GM18907 (cell line): Measurements from ENCODE around the gene DET1.
"Not testable (repeated sequence)": the region's sequence is repeated elsewhere in the genome, so short reads cannot be mapped to it uniquely, and the experiment has no call there.

Experiments used
- ATAC-seq: cut with Tn5 transposase; IDR thresholded peaks from one replicate; pipeline ENCODE4 v1.9.1; 2021; ENCODE audit warnings: mild to moderate bottlenecking, moderate library complexity; ENCODE audit not compliant: unreplicated experiment

DET1 gene

DNA sequence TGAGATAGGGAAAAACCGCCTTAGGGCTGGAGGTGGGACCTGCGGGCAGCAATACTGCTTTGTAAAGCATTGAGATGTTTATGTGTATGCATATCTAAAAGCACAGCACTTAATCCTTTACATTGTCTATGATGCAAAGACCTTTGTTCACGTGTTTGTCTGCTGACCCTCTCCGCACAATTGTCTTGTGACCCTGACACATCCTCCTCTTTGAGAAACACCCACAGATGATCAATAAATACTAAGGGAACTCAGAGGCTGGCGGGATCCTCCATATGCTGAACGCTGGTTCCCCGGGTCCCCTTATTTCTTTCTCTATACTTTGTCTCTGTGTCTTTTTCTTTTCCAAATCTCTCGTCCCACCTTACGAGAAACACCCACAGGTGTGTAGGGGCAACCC, 5.4 kb downstream of the DET1 start:
- not testable (repeated sequence) for ATAC-seq

GRCh38 chr15:88540350-88540749, 6.1 kb downstream of the DET1 start:
- not testable (repeated sequence) for ATAC-seq

- no peak for ATAC-seq
Measured at GRCh38 chr15:88539441-88539840, 7.0 kb downstream of the DET1 start.

GRCh38 chr15:88538972-88539371, 7.5 kb downstream of the DET1 start:
- no peak for ATAC-seq

GRCh38 chr15:88537591-88538317, 8.7 kb downstream of the DET1 start:
- ATAC-seq: no peak

DNA sequence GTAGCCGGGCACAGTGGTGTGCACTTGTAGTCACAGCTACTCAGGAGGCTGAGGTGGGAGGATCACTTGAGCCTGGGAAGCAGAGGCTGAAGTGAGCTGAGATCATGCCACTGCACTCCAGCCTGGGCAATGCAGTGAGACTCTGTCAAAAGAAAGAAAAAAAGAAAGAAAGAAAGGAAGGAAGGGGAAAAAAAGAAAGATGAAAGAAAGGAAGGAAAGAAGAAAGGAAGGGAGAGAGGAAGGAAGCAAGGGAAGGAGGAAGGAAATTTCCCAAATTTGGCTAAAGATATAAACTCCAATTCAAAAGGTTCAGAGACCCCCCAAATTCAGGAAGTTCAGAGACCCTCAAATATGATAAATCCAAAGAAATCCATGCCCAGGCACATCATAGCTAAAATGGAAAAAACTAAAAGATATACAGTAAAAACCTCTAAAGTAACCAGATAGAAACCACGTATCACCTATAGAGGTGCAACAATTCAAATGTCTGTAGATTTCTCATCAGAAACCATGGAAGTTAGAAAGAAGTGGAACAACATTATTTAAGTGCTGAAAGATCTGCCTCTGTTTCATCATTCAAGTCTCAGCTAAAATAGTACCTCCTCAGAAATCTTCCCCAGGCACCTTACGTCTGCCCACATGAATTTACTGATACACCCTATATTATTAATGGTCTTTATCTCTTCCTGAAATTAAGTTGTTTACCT, 10.7 kb downstream of the DET1 start:
- no peak for ATAC-seq

DNA sequence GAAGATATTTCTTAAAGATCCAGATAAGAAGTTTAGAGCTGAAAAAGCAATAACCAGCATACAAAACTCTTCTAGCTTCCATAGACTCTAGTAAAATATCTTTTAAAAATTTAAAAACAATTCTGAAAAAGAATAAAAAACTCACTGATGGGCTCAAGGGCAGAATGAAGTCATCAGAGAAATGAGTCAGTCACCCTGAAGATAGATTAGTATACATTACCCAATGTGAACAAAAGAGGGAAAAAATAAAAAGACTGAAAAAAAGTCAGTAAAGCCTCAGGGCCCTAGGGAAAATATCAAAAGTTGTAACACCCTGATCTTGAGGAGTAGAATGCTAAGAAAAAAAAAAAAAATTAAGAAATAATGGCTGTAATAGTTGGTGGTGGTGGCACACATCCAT, 11.4 kb downstream of the DET1 start:
- ATAC-seq: no peak

- no peak for ATAC-seq
Measured at GRCh38 chr15:88533376-88533775, 13.1 kb downstream of the DET1 start.

DNA sequence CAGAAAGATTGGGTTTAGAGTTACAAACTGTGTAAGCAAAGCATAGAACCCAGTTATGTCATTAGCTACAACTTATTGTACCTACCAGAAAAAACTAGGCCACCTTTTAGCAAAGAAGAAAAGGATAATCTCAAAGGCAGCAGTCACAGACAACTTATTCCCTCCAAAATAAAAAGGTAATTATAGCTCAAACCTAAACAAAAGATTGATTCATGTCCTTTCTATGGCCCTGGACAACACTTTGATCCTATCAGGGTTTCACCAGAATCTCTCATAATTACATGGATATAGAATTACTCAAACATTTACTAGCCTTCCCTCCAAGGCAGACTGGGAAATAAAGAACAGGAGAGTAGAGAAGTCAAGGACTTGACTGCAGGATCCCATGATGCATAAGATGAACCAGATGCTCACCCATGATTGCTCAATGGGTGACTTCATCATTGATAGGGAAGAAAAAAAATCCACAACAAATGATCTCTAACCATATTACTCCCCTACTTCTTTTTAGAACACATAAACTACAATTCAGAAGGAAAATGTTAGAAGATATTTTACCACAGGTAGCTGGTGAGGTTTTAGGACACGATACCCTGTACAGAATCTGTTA, 17.4 kb downstream of the DET1 start:
- ATAC-seq: no peak

DNA sequence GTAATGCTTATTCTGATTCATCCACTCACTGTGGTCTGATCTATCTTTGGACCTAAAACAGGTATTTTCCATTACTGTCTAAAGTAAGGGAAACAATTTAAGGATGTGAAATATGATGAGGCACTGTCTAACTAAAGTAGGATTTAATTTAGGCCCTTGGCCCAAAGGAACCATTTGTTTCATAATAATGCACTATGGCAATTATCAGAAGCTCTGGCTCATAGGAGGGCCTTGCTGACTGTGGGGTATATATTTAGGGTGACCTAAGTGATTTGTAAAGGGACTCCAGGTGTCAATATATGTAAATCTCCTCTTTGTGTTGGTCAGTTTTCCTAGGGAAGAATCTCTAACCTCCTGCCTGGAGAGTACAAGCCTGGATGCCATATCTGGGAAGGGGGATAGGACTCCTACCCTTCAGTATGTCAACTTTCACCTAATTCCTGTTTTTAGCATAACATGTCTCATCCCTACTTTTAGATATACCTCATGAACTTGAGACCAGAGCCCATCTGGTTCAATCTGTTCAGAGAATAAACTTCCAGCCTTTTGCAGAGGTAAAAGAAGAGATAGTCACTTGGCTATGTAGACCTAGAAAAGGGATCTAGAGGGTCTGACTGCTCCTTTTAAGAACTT, 20.1 kb downstream of the DET1 start:
- no peak for ATAC-seq

GRCh38 chr15:88525418-88525817, 21.1 kb downstream of the DET1 start:
- no peak for ATAC-seq

DNA sequence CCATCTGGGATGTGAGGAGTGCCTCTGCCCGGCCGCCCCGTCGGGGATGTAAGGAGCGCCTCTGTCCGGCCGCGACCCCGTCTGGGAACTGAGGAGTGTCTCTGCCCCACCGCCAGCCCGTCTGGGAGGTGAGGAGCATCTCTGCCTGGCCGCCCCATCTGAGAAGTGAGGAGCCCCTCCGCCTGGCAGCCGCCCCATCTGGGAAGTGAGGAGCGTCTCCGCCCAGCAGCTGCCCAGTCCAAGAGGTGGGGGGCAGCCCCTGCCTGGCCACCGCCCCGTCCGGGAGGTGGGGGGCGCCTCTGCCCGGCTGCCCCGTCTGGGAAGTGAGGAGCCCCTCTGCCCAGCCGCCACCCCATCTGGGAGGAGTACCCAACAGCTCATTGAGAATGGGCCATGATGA, 22.4 kb downstream of the DET1 start:
- not testable (repeated sequence) for ATAC-seq

- ATAC-seq: no peak
Measured at GRCh38 chr15:88518903-88519302, 27.6 kb downstream of the DET1 start.

- ATAC-seq: no peak
Measured at GRCh38 chr15:88513195-88513594, 33.3 kb downstream of the DET1 start.

- no peak for ATAC-seq
Measured at GRCh38 chr15:88512601-88513000, 33.9 kb downstream of the DET1 start.

GRCh38 chr15:88512078-88512477, 34.4 kb downstream of the DET1 start:
- ATAC-seq: no peak

DNA sequence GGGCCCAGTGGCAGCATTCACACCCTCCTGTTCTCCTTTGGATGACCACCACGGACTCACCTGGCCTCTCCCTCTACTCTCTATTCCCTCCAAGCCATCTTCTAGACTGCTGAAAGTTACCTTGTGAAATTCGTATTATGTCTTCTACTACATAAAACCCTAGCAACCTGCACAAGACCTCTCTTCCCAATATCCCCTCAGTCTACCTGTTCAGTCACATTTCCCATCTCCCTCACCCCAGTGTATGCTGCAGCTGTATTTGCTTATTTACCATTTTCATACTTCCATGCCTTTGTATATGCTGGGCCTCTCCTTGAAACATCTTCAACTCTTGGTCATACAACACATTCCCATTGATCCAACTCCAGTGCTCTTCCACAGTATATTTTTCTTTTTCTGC, 35.3 kb downstream of the DET1 start:
- no peak for ATAC-seq

DNA sequence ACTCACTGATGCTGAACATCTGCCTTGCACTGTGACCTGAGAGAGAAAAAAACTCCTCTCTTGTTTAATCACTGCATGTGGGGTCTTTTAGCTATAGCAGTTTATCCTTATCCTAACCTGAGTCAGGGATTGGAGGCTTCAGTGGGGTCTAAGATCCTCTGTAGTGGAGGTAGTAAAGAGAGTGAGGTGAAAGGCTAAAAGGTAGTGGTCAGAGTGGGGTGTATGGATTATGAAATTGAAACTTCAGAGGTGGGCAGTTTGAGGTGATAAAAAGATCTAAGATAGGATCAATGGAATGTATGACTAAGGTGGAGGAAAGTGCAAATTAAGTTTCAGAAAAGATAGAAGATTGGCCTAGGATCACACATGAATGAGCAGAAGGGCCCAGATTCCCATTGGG, 36.5 kb downstream of the DET1 start:
- ATAC-seq: no peak

- no peak for ATAC-seq
Measured at GRCh38 chr15:88509321-88509720, 37.2 kb downstream of the DET1 start.

DNA sequence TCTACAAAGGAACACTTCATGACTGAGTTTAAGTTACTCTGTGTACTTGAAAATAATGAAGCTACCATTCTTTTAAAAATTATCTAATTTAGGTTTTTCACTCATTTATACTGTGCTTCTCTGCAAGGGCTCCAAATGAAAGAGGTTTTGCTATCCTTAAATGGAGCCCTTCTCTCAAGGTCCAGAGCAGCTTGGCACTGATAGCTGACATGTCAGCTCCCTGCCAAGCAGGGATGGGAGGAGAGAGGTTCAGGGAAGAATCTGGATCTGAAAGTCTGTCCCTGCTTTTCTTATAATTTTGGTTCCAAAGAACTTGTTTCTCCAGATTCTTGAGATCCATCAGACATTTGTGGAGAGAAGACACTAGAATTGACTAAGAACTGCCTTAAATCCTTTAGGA, 39.9 kb downstream of the DET1 start:
- ATAC-seq: no peak

GRCh38 chr15:88505721-88506120, 40.8 kb downstream of the DET1 start:
- no peak for ATAC-seq

DNA sequence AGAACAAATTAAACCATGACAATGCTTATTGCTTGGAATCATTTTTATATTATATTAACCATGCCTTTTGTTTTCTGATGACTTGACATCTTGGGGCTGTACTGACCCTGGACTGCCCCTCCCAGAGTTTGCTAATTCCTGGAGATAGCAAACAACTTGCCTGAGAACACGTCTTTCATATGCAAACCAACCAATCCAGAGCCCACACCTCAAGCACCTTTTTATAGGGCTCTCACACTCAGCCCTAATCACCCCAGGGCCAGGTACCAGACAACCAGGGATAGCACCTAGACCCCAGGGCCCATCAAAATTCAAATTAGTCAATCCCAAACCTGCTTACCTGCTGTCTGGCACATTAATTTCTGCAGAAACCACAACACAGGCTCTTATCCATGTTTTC, 42.0 kb downstream of the DET1 start:
- no peak for ATAC-seq
